ENCODE results near the gene SLC8B1.

The SLC8B1 gene

DNA sequence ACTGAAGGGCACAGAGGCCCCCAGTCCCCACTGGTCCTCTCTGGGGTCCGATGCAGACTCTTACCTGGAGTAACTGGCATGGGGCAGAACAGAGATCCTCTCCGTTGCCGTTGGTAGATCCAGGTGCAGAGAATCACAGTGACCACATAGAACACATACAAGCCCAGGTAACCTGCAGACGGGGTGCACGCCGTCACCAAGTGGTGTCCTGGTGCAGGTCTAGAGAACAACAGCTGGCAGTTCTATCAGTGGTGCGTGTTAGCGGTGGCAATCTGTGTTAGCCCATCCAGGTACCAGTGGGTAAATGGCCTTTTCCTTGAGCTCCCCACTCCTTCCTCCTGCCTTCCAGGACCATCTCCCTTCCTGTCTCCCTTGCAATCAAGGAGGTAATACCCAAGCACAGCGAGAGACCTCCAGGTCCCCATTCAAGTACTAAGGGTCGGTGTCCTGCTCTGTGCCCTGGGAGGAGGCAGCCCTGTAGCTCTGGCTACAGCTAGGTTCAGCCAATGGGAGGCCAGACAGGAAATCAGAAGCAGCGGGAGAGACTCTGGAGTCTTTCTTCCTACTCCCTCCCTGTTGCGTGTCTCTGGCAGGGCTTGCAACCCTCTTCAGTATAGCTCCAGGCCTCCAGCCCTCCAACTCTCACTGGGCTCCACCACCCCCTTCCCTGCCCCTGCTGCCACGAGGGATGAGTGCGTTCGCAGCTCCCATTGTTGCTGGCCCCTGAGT, 15.8 kb downstream of the SLC8B1 start:
- no peak for DNase-seq

DNA sequence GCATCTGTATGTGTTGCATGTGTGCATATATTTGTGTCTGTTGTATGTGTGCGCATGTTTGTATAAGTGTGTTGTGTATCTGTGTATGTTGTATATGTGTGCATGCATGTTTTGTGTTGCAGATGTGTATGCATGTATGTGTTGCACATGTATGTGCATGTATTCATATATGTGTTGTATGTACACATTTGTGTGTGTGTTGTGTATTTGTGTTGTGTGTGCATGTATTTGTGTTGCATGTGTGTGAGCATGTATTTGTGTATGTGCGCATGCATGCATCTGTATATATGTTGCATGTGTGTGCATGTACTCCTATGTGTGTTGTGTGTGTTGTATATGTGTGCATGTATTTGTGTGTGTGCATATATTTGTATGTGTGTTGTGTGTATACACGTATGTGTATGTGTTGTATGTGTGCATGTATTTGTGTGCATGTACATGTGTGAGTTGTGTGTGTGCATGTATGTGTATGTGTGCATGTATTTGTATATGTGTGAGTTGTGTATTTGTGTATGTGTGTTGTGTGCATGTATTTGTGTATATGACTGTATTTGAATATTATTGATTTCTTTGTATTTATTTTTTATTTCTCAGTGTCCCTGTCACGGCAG, 16.8 kb downstream of the SLC8B1 start:
- no peak for DNase-seq

DNA sequence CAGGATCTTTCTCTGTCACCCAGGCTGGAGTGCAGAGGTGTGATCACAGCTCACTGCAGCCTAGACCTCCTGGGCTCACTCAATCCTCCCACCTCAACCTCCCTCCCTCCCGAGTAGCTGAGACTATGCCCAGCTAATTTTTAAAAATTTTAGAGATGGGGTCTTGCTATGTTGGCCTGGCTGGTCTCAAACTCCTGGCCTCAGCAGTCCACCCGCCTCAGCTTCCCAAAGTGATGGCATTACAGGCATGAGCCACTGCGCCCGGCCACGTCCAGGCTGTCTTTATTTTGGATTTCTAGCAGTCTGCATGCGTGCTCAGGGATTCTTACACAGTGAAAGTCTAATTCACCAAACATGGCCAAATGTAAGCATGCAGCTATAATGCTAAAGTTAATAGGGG, 17.8 kb downstream of the SLC8B1 start:
- DNase-seq, result no peak

DNA sequence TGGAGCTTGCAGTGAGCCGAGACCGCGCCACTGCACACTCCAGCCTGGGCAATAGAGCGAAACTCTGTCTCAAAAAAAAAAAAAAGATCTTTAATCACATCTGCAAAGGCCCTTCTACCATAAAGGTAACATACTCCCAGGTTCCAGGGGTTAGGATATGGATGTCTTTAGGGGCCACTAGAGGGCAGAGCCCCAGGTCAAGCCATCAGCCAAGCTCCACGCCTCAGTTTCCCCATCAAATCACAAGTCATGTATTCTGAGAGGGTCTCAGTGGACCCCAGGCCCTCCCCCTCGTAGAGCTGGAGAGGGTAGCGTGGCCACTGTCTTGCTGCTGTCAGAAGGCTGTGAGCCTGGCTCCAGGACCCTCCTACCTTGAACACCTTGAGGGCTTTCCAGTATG, 18.8 kb downstream of the SLC8B1 start:
- no peak for DNase-seq

DNA sequence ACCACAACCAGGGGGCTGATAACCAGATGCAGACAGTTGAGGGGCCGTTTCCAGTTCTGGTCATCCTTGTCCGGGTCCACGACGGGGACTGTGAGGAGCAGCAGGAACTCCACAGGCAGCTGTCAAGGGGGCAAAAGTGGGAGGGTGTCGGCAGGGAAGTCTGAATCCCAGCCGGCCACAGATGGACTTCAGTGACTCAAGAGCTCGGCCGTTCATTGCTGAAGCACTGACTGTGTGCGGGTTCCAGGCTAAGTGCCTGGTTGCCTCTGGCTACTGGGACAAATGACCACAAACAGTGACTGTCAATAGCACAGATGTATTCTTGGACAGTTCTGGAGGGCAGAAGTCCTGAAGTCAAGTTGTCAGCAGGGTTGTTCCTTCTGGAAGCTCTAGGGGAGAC, 19.6 kb downstream of the SLC8B1 start:
- DNase-seq, result no peak

DNA sequence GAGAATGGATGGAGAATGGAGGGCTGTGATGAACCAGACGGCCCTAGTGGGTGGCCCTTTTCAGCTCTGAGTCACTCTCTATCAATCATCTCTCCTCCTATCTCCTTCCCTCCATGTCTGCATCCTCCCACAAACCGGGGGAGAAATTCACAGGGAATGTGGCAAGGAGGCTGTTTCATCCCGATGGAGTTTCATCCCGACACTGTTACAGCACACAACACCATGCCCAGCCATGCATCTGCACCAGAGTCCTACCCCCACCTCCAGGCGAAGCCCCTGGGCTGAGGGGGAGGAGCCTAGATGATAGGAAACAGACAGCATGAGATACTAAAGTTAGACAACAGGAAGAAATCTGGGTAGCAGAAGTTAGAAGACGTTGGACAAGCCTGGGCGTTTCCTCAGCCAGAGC, 20.8 kb downstream of the SLC8B1 start:
- no peak for DNase-seq

DNA sequence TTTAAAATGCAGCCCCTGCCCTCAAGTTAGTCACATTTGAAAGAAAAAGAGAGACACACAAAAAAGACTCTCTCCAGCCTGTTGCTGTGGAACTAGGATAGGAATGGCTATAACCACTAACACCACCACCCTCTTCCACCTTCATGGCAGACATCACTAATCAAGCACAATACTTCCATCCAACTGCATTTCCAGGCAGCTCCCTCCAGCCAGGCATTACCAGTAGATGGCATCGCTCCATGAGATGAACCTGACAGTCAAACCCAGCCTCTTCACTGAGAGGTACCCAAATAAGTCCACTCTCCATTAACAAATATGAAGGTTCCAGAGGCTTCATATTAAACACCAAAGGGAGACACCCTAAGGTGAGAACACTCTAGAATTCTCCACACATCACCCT, 24.4 kb downstream of the SLC8B1 start:
- DNase-seq, result peak; percentile 65

DNA sequence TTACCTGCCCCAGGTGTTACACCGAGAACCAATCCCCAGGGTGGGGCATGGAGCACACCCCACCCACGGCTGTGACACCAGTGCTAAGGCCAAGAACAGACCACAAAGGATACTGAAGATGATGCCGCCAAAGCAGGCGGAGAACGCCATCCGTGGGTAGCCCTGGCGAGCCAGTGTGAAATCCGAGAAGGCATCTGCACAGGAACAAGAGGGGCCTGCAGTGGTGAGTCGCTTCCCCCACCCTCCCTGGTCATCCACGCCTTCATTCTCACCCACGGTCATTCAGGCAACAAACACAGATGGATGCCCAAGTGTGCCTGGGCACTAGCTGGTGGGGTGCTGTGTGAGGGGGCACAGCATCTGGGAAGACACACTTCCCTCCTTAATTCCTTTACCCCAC, 28.5 kb downstream of the SLC8B1 start:
- DNase-seq, result peak; percentile 37

DNA sequence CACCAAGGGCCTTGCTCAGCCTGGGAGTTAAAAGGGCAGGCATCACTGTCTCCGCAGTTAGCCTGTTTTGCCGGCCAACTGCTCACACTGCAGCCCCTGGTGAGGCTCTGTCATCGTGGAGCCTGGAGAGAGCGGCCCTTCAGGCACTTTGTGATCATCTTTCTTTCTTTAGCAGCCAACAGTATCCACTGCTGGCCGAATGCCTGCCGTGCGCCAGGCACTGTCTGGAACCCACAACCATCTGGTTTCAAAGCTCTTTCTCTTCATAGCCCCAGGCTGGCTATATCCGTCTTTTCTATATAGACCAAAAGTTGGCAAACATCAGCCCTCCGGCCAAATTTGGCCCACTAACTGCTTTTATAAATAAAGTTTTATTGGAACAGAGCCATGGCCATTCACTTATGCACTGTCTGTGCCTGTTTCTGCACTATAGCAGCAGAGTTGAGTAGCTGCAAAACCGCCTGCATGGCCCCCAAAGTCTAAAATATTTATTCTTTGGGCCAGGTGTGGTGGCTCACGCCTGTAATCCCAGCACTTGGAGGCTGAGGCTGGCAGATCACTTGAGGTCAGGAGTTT, 29.5 kb downstream of the SLC8B1 start:
- no peak for DNase-seq

DNA sequence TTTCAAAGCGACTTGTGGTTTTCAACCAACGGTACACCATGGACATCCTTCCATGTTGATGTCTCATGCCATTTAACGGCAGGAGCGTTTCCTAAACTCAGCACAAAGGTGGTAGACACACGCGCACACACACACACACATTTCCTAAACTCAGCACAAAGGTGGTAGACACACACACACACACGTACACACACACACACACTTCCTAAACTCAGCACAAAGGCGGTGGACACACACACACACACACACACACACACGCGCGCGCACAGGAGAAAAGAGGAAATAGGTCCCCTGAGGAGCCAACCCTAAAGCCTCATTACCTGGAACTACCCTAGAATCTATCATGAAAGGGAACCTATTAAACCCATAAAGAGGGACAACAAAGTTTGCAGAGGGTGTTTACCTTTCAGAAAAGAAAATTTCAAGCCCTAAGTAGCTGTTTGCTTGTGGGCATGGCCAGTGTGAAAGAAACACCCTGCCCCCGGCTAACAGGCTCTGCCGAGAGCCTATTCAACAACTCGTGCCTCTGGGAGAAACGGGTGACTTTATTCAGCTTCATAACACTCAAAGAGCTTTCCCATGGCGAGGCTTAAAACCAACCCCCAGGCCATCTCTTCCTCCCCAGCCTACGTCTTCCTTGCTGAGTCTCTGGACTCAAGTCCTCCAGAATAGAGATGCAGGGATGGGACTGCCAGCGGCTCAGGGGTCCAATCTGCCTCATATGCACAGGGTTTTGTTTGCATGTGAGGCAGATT, 31.8 kb downstream of the SLC8B1 start:
- no peak for DNase-seq

DNA sequence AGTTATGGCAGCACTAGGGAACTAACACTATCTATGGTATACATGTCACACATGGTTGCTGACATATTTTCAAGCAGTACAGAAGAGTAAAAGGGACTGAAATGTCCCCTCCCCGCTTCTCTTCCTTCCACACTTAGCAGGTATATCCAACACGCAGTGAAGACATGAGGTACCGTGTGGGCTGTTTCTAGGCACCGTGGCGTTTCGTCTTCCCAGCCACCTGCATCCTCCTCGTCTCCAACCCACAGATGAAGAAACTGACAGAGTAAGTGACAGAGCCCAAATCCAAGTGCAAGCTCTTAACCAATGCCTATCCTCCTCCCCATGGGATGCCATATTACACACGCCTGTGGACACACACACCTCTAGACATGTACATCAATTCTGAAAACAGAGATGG, 32.4 kb downstream of the SLC8B1 start:
- DNase-seq, result no peak

DNA sequence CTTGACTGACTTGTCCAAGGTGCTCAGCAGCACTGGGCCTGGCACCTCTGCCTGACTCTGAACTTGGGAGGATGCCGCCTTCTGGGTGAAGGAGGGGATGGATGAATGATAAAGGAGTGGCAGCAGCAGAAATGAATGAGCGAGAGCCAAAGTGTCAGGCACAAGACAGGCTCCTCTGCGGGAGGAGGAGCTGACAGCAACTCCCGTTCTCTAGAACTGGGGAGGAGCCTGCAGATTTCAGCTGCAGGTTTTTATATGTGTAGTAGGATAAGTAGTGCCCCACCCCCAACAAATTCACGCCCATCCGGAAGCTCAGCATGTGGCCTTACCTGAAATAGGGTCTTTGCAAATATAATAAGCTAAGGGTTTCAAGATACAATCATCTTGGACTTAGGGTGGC, 33.1 kb downstream of the SLC8B1 start:
- no peak for DNase-seq

DNA sequence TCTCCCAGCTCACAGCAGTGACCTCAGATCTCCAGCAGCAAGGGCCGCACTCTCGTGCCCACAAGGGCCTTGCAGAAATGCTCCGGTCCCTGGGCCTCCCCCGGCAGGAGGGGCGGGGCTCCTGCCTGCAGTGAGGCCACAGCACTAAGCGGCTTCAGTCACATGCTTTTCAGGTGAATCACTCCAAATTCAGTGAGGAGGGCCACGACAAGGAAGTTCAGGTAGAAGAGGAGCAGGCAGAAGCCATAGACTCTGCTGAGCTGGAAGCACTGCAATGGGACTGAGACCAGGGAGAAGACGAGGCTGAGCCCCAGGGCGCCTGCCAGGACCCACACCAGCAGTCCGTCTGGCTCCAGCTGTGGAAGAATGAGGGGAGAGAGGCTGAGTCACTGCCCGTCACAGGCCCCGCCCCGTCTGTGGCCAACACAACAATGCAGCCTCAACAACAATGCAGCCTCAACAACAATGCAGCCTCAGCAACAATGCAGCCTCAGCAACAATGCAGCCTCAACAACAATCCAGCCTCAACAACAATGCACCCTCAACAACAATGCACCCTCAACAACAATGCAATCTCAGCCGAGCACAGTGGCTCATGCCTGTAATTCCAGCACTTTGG, 35.2 kb downstream of the SLC8B1 start:
- peak; percentile 87 for DNase-seq

DNA sequence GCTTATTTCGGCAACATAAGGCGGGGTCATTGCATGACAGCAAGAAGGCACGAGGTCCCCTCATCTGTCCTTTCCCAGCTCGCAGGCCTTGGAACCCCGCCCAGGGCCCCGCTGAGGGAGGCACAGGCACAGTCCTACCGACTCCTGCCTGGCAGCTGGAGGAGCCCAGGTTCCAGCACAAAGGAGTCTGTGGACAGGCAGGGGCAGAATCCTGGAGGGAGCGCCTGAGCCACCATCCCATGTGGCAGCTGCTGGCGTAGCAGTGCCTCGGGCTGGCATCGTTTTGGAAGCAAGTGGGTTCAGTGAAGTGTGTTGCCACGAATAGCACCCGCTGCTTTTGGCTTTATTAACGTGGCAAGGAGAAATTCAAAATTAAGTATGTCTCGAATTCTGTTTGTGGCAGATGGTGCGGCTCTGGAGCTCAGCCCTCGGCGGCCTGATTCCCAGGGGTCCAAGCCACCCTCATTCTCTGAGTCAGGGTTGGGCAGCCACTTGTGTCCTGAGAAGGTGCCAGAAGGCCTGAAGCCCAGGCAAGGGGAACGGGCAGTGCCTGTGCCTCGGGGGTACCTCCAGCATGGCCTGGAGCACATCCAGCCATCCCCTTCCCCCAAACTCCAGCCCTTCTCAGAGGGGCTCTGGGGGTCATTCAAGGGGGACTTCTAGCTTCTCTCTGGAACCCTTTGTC, 35.9 kb downstream of the SLC8B1 start:
- DNase-seq, result no peak

DNA sequence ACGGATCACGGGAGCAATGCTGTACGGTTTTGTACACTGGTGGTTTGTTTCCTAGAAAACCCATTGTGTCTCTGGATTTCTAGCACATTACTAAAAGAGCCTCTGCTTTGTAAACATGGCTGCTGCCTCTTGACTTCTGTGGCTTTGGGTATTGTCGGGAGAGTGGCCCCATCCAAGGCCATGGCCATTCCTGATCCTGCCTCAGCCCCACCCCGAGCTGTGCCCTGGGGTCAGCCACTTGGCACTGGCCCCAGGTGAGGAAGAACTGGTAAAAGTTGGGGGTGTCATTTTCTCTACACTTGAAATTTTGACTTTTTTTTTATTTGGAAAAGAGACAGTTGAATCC, 36.5 kb downstream of the SLC8B1 start:
- DNase-seq, result no peak

DNA sequence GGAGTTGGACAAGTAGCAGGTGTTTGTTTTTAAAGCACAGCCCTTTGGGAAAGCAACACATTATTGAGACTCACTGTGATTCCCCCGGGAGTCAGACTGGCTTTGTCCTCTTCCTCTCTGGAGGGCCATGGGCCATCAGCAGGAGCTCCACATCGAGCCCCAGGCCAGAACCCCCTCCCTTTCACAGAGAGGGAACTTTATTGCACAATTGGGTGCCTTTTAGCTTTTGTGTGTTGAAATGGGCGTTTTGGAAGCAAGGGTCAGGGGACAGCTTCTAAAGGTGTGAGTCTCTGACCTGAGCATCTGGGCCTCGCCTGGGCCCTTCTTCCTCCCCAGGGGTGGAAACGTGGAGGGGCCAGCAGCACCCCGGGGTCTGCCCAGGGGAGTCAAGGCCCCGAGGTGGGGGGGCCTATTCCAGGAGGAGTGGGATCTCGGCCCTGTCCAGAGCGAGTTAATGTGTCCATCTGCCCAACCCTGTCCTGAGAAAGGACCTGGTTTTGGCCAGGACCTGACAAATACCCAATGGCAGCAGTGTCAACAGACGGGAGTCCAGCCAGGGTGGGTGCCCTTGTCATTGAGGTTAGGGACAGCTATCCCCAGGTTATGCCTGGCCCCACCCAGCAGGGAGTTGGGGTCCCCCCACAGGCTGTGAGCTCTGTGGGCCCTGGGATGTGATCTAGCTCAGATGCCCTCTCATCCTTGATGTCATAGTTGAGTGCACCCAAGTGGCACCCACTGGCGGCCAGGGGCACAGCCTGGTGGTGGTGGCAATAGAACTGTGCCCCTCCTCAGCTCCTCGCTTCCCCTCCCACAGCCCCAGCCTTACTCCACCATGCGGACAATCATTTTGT, 37.1 kb downstream of the SLC8B1 start:
- no peak for DNase-seq

DNA sequence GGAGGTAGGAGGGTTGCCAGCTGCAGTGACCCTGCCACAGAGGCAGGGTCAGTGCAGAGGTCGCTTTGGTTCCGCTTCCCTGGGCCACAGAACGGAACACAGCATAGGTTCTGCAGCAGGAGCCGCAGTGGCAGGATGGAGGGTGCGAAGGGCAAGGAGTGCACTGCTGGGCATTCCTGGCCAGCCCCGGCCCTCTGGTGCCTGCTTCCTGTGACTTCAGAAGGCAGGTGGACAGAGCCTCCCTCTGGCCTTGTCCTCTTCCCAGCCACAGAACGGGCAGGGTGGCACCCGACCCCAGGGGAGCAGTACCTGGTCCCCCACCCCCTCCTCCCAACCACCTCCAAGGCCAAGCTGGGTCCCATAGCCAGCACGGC, 37.7 kb downstream of the SLC8B1 start:
- DNase-seq, result no peak

DNA sequence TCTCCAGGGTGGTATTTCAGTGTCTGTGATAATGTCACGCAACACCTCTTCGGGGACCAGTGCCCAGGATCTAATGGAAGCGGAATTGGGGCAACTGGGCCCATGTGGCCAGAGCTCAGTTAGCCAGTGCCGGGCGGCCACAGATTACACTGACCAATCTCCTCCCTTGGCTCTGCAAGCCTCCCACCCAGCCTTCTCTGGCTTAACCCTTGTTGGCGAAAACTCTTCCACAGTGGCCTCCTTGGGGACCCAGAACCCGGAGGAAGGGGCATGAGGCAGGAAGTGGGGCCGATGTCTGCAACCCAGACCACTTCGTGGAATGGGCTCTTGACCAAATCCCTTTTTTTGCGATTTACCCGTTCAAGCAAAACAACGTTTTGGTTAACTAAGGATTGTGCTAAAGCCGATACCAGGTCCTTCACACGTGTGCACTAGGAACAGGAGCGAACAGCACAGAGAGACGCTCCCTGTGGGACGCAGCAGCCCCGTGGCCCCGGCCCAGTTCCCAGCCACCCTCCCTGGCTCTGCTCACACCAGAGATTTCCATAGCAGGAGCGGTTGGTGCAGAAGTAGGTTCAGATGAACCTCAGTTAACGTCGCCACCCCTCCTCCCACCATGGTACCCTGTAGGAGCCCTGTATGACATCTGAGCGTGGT, 38.2 kb downstream of the SLC8B1 start:
- no peak for DNase-seq

DNA sequence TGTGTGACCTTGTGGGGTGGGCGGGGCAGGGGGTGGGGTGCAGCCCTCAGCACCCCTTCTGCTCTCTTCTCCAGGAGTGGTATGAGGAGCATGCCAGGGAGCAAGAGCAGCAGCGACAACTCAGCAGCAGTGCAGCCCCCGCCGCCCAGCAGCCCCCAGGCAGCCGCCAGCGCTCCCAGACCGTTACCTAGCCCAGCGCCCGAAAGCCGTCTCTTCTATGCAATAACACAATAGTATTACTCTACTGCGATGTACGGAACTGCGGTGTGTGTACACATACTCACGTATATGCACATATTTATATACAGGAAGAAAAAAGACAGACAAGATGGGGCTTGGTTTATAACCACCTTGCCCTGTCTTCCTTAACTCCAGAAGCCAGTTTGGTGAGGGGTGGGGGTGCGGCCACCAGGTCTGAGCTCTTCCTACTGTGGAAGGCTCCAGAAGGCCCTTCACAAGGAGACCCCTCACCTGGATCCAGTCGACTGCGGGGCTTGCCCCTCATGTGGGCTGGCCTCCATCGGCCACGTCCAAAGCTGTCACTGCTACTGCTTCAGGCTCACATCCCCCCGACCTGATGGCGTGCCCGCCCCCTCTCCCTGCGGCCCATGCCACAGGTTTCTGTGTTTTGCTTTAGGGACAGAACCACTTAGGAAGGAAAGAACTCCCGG, 38.9 kb downstream of the SLC8B1 start:
- no peak for DNase-seq

DNA sequence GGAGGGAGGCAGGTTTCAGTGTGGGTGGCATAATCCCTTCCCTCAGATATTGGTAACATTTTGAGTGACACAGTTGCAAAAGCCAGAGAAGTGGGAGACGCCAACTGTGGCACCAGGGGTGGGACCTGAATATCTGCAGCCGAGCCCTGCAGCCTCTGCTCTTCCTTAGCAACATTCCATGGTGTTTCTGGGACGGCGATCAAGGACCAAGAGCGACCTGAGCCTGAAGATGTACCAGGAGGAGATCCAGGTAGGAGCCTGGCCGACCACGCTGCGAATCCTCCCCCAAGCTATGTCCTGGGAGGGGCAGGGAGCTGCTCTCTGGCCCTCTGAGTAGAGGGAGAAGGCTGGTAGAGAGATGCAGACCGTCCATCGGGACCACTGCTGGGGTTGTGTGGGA, 41.8 kb downstream of the SLC8B1 start:
- DNase-seq, result no peak

DNA sequence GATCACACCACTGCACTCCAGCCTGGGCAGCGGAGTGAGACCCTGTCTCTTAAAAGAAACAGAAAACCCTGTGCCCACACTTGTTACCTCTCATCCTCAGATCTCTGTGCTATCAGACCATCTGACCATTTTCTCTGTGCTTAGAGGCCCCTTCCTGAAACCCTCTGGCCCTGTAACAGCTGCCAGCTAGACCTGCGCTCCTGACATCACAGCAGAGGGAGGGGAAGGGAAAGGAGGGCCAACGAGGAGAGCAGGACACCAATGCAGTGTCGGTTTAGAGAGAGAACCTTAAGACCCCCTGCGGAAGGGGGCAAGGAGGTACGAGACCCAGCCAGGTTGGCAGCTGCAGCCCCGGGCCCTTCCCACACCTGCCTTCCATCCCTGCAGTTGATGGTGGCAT, 42.4 kb downstream of the SLC8B1 start:
- DNase-seq, result no peak
